Liver (tissue), 9 donors: ENCODE measurements around the gene RGS12. TPM values are rescaled to one million over a fixed set of nuclear protein-coding genes. Genes with fewer than 3 reads are reported as not detected.

Experiments used
- DNase-seq: peaks from one replicate; pipeline ENCODE4 v3.0.0-alpha.2; 2017; ENCODE audit warnings: low spot score
- H3K27ac ChIP-seq, 2 donors: one replicate each; pipeline ENCODE4 v1.7.0; 2013; ENCODE audit warnings: inconsistent platforms in 2 of 2, low read length in 2 of 2, control low read depth in 1 of 2, low read depth in 1 of 2, mild to moderate bottlenecking in 1 of 2
- H3K27me3 ChIP-seq, 4 donors: one replicate each; pipeline versions ENCODE4 v1.6.1 to v1.7.0; 2013; ENCODE audit warnings: low read length in 3 of 4, inconsistent platforms in 1 of 4, mild to moderate bottlenecking in 1 of 4, moderate library complexity in 1 of 4; ENCODE audit not compliant: control insufficient read depth in 4 of 4, insufficient read depth in 4 of 4
- H3K36me3 ChIP-seq, 4 donors: one replicate each; pipeline versions ENCODE4 v1.6.1 to v1.7.0; 2013; ENCODE audit warnings: low read length in 3 of 4, mild to moderate bottlenecking in 3 of 4, low read depth in 1 of 4, moderate library complexity in 1 of 4; ENCODE audit not compliant: control insufficient read depth in 4 of 4, insufficient read depth in 3 of 4
- H3K4me1 ChIP-seq, 4 donors: one replicate each; pipeline versions ENCODE4 v1.6.1 to v1.7.0; 2013; ENCODE audit warnings: low read length in 3 of 4, mild to moderate bottlenecking in 3 of 4, moderate library complexity in 1 of 4; ENCODE audit not compliant: control insufficient read depth in 4 of 4, insufficient read depth in 4 of 4
- H3K4me3 ChIP-seq, 3 donors: one replicate each; pipeline versions ENCODE4 v1.6.1 to v1.7.0; 2013; ENCODE audit warnings: low read length in 3 of 3, control low read depth in 1 of 3, low read depth in 1 of 3, mild to moderate bottlenecking in 1 of 3
- H3K9ac ChIP-seq, 2 donors: one replicate each; pipeline ENCODE4 v1.7.0; 2013; ENCODE audit warnings: low read length in 2 of 2, mild to moderate bottlenecking in 2 of 2, moderate library complexity in 2 of 2, control low read depth in 1 of 2, low read depth in 1 of 2
- H3K9me3 ChIP-seq, 4 donors: one replicate each; pipeline versions ENCODE4 v1.6.1 to v1.7.0; 2013; ENCODE audit warnings: low read length in 3 of 4; ENCODE audit not compliant: control insufficient read depth in 4 of 4
- ATF3 ChIP-seq: IDR thresholded peaks from 2 replicates; pipeline ENCODE4 v1.6.1; 2016; ENCODE audit warnings: antibody characterized with exemption
- EGR1 ChIP-seq, 2 donors: IDR thresholded peaks; 2 replicates each; pipeline ENCODE4 v1.6.1; 2016 to 2018; ENCODE audit warnings: antibody characterized with exemption in 2 of 2, low read depth in 2 of 2
- FOXA1 ChIP-seq: IDR thresholded peaks from 2 replicates; pipeline ENCODE4 v1.6.1; 2016; ENCODE audit warnings: antibody characterized with exemption
- GABPA ChIP-seq, 2 donors: IDR thresholded peaks in 1 of 2; conservative IDR thresholded peaks in 1 of 2; 2 replicates each; pipeline ENCODE4 v1.6.1; 2016; ENCODE audit warnings: antibody characterized with exemption in 2 of 2, mild to moderate bottlenecking in 1 of 2, moderate library complexity in 1 of 2
- HNF4G ChIP-seq: IDR thresholded peaks from 2 replicates; pipeline ENCODE4 v1.6.1; 2016; ENCODE audit warnings: antibody characterized with exemption
- JUND ChIP-seq, 2 donors: IDR thresholded peaks; 2 replicates each; pipeline ENCODE4 v1.6.1; 2016; ENCODE audit warnings: antibody characterized with exemption in 2 of 2
- MAX ChIP-seq: IDR thresholded peaks from 2 replicates; pipeline ENCODE4 v1.6.1; 2016; ENCODE audit warnings: antibody characterized with exemption
- NR2F2 ChIP-seq: IDR thresholded peaks from 2 replicates; pipeline ENCODE4 v1.6.1; 2016; ENCODE audit warnings: antibody characterized with exemption
- RAD21 ChIP-seq, 2 donors: IDR thresholded peaks; 2 replicates each; pipeline ENCODE4 v1.6.1; 2016; ENCODE audit warnings: antibody characterized with exemption in 2 of 2, mild to moderate bottlenecking in 2 of 2
- REST ChIP-seq: IDR thresholded peaks from 2 replicates; pipeline ENCODE4 v1.6.1; 2016; ENCODE audit warnings: antibody characterized with exemption, mild to moderate bottlenecking
- RXRA ChIP-seq, 2 donors: IDR thresholded peaks; 2 replicates each; pipeline ENCODE4 v1.6.1; 2017 to 2018; ENCODE audit warnings: antibody characterized with exemption in 2 of 2, mild to moderate bottlenecking in 1 of 2
- SP1 ChIP-seq: IDR thresholded peaks from 2 replicates; pipeline ENCODE4 v1.6.1; 2018; ENCODE audit warnings: antibody characterized with exemption, mild to moderate bottlenecking
- TAF1 ChIP-seq: conservative IDR thresholded peaks from 2 replicates; pipeline ENCODE4 v1.6.1; 2016; ENCODE audit warnings: antibody characterized with exemption, mild to moderate bottlenecking
- YY1 ChIP-seq: IDR thresholded peaks from 2 replicates; pipeline ENCODE4 v1.6.1; 2016; ENCODE audit warnings: antibody characterized with exemption, mild to moderate bottlenecking
- ZBTB33 ChIP-seq: IDR thresholded peaks from 2 replicates; pipeline ENCODE4 v1.6.1; 2016; ENCODE audit warnings: antibody characterized with exemption
- WGBS: extraction: QIAGEN DNeasy Blood & Tissue Kit; methylation state at CpG from one replicate; pipeline ENCODE4 v1.1.7; 2013; 5-methylcytosine and 5-hydroxymethylcytosine counted together
- polyA plus RNA-seq, 2 donors: library from polyadenylated mRNA; stranded (reverse) in 1 of 2; unstranded in 1 of 2; fragments of 200-250 nt in 1 of 2; fragments of >200 nt in 1 of 2; fragmentation: Nextera tagmentation in 1 of 2; extraction: Ambion mirVana in 1 of 2; gene quantifications; one replicate each; pipeline versions ENCODE4 v1.2.1 to v1.2.3, GENCODE V29; 2013 to 2015
- total RNA-seq, 2 donors: library from RNA; depleted of rRNA; stranded (reverse); fragments of >200 nt; gene quantifications; one replicate each; pipeline ENCODE4 v1.2.3, GENCODE V29; 2014
- donor health status: healthy.
- donor health status: healthy.
- donor health status: healthy.
- donor health status: healthy.
- donor health status: healthy.

Gene RGS12
- total RNA-seq (10 to 100 TPM in 1 of 2 donors, 1 to 10 TPM in 1; 8.5 to 14.5 TPM), polyA plus RNA-seq (10 to 100 TPM in 1 of 2 donors, 1 to 10 TPM in 1; 6.4 to 23.2 TPM)

- TF ChIP-seq TAF1 (no peak), RXRA (IDR thresholded peaks at IDR 0.05) (no peak), NR2F2 (no peak), FOXA1 (no peak), SP1 (peak; percentile 27), GABPA (IDR thresholded peaks at IDR 0.05 in 1 of 2, conservative IDR thresholded peaks at IDR 0.05 in 1 of 2) (peak; percentile 32 to 76), REST (no peak), HNF4G (no peak), EGR1 (IDR thresholded peaks at IDR 0.05; ENCODE audit: low read depth in 2 of 2) (no peak)
Measured at GRCh38 chr4:3292571-3293400, at the start of gene RGS12. TSS of gene RGS12 (plus strand) at chr4:3293021. CDS start at chr4:3316171, 23,150 bp downstream.

GRCh38 chr4:3243136-3243780, 49.6 kb upstream of the RGS12 start:
- Histone ChIP-seq H3K36me3 (peaks cover 14 to 44% (median 14%) of the 10 kb centered on the region in 4 donors), H3K9ac (no peak overlapping the region), H3K27me3 (no peaks in the 10 kb centered on the region), H3K4me1 (no peaks in the 10 kb centered on the region), H3K4me3 (no peak overlapping the region), H3K9me3 (no peaks in the 10 kb centered on the region), H3K27ac (no peak overlapping the region)
- DNase-seq = no peak
- no peak for TF ChIP-seq JUND (IDR thresholded peaks at IDR 0.05)
- no peak for TF ChIP-seq MAX
- TF ChIP-seq SP1 = no peak
- no peak for TF ChIP-seq TAF1
- no peak for TF ChIP-seq FOXA1
- TF ChIP-seq ZBTB33 = no peak
- TF ChIP-seq REST = no peak
- no peak for TF ChIP-seq NR2F2
- TF ChIP-seq RAD21 (IDR thresholded peaks at IDR 0.05) = no peak
- TF ChIP-seq YY1 = no peak
- TF ChIP-seq HNF4G = no peak
- TF ChIP-seq EGR1 (IDR thresholded peaks at IDR 0.05; ENCODE audit: low read depth in 2 of 2) = no peak
- TF ChIP-seq RXRA (IDR thresholded peaks at IDR 0.05) = no peak
- TF ChIP-seq GABPA (IDR thresholded peaks at IDR 0.05 in 1 of 2, conservative IDR thresholded peaks at IDR 0.05 in 1 of 2) = no peak
- TF ChIP-seq ATF3 = no peak
- WGBS = 86% methylated on average over 23 of the region's 23 CpGs

More at GRCh38 chr4:3292571-3293400, at the start of gene RGS12:
- peak within 1 kb of the TSS; percentile 72 to 77 for H3K9ac ChIP-seq
- peaks cover 6 to 18% (median 14%) of the 10 kb centered on the region in 4 donors for H3K4me1 ChIP-seq
- WGBS = under 1% methylated on average over 120 of the region's 121 CpGs
- H3K27me3 ChIP-seq = no peaks in the 10 kb centered on the region
- DNase-seq = peak; percentile 93
- H3K27ac ChIP-seq = peak within 1 kb of the TSS; percentile 86 to 90
- no peaks in the 10 kb centered on the region for H3K9me3 ChIP-seq
- H3K36me3 ChIP-seq = no peaks in the 10 kb centered on the region
- H3K4me3 ChIP-seq = peak within 1 kb of the TSS; percentile 76 to 94 (median 85)
